HCT116 (cell line): ENCODE results near the gene RNASEH2C.

Experiments used
- ELF1 ChIP-seq: IDR thresholded peaks from 2 replicates; pipeline ENCODE4 v1.6.1; 2012; ENCODE audit warnings: low read depth, borderline replicate concordance
- TF ChIP-seq, protein P1 (sequence below), 3 experiments: fragments of 200-600 bp in 1 of 3; sonication (generic) in 1 of 3; IDR thresholded peaks in 2 of 3; conservative IDR thresholded peaks in 1 of 3; 2 replicates each; pipeline ENCODE4 v1.5.1; 2012 to 2017; ENCODE audit warnings: low read depth in 2 of 3, low read length in 2 of 3, antibody characterized with exemption in 1 of 3, borderline replicate concordance in 1 of 3, control low read depth in 1 of 3, mild to moderate bottlenecking in 1 of 3, mixed read lengths in 1 of 3, mixed run types in 1 of 3, moderate library complexity in 1 of 3; ENCODE audit not compliant: insufficient read depth in 1 of 3

GRCh38 chr11:65699306-65699705 is 21.3 kb downstream of the RNASEH2C start:
- TF ChIP-seq, protein P1, sequence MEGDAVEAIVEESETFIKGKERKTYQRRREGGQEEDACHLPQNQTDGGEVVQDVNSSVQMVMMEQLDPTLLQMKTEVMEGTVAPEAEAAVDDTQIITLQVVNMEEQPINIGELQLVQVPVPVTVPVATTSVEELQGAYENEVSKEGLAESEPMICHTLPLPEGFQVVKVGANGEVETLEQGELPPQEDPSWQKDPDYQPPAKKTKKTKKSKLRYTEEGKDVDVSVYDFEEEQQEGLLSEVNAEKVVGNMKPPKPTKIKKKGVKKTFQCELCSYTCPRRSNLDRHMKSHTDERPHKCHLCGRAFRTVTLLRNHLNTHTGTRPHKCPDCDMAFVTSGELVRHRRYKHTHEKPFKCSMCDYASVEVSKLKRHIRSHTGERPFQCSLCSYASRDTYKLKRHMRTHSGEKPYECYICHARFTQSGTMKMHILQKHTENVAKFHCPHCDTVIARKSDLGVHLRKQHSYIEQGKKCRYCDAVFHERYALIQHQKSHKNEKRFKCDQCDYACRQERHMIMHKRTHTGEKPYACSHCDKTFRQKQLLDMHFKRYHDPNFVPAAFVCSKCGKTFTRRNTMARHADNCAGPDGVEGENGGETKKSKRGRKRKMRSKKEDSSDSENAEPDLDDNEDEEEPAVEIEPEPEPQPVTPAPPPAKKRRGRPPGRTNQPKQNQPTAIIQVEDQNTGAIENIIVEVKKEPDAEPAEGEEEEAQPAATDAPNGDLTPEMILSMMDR (IDR thresholded peaks at IDR 0.05 in 2 of 3, conservative IDR thresholded peaks at IDR 0.05 in 1 of 3; ENCODE audit: borderline replicate concordance in 1 of 3, insufficient read depth in 1 of 3, low read depth in 2 of 3, low read length in 2 of 3), result no peak
- no peak for TF ChIP-seq ELF1
